GM21526 (cell line): Measurements from ENCODE around the gene TDO2.

Experiments
- ATAC-seq: cut with Tn5 transposase; IDR thresholded peaks from one replicate; pipeline ENCODE4 v1.9.1; 2021; ENCODE audit warnings: moderate library complexity; ENCODE audit not compliant: unreplicated experiment, low FRiP score

Gene TDO2

DNA sequence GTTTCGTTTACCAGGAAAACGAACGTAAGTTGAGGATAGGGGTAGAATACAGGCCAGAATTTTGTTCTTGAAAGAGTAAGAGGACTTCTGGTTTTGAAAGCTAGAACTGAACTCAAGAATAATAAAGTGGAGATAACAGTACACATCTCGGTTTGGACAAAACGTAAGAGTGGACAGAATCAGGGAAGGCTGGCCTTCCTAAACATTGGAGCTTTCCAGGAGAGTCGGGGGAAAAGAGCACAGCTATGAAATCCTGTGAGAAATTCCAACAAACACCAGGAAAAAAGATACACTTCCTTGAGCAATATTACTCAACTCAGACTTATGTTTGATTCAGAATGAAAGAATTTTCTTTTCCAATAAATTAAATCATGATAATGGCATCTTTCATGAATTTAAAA is 49.0 kb downstream of the TDO2 start:
- no peak for ATAC-seq

DNA sequence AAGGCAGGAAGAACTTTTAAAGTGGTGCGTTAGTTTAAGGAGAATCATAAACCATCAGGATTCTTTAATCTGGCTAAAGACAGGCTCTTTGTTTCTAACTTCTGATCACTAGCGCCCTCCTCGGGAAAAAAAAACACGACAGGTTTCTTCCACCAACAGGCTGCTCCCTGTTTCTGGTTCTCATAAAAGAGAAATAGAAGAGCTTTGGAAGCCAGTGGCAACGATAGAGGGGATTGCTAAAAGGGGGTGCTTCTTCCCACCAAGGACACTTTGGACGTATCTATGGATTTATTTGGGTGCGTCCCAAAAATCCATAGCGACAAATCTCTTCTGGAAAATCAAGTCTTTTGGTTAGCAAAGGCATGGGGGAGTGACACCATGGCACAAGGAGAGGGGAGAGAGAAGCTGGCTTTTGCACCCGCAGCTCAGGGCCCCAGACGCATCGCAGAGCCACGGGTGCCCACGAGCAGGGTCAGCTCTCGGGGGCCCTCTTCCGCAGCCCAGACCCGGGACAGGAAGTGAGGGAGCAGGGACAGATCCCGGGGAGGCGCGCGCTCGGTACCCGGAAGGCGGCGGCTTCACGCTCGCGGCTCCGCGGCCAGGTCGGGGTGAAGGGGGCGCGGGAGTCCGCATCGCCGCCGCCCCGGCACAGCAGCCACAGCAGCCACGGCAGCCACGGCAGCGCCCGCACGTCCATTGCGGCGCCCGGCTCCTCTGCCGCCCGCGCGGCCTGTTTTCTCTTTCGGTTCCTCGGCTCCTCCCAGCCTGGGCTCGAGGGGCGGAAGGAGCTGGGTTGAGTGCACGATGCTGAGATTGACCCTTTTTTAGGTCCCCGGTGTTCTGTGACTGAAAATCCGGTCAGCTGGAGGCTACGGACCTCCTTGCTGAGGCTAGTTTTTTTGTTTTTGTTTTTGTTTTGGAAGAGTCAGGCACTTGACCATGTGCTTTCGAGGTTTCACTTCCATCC is 49.9 kb downstream of the TDO2 start, which contains the start of gene CTSO:
TSS of gene CTSO (minus strand) at position 716 of the 967 bp plus-strand sequence. CDS start at position 697, 19 bp downstream.
- ATAC-seq: peak; percentile 97

DNA sequence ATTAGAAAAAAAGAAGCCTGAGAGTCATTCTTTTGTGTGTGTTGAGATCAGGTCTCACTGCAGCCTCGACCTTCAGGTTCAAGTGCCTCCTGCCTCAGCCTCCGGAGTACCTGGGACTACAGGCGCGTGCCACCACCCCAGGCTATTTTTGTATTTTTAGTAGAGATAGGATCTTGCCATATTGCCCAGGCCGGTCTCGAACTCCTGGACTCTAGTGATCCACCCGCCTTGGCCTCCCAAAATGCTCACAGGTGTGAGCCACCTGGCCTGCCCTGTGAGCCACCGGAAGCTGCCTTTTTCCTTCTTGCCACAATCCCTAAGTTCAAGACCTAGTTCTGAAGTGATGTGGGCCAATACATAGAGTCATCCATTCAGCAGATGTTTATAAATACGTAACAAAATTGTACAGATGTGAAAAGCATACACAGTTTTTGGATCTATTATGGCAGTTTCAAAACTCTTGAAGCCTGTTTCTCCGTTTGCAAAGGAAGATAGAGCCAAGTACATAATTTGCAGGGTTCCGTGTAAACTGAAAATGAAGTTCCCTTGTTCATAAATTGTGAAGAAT is 50.7 kb downstream of the TDO2 start:
- no peak for ATAC-seq

DNA sequence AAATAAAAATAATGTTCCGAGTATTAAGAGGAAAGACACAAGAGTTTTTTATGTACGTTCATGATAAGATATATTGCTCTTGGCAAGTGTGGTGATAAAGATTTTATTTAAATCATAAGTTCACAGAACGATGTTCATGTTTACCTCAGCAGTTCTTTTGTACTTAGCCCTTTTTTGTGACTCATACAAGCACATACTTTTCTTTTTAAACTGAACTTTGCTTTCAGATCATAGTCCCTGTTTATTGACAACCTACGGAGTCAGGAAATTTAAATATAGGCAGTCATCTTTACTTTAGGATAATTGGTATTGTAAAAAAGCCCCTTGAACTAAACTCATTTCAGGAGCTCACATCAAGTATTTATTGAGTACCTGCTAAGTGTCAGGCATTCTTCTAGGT is 51.4 kb downstream of the TDO2 start:
- ATAC-seq: no peak

DNA sequence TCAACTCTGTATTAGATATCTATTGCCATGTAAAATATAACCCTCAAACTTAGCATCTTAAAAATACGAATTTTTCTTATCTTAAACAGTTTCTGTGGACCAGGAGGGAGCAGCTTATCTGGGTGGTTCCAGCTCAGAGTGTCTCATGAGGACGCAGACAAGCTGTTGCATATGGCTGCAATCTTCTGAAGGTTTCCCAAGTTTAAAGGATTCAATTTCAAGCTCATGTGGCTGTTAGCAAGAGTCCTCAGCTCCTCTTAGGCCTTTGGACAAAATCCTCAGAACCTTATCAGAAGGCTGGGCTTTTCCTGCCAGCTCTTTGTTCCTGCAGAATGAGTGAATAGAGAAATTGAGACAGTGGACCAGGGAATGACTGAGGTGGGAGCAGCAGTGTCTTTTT is 53.0 kb downstream of the TDO2 start:
- ATAC-seq: no peak

DNA sequence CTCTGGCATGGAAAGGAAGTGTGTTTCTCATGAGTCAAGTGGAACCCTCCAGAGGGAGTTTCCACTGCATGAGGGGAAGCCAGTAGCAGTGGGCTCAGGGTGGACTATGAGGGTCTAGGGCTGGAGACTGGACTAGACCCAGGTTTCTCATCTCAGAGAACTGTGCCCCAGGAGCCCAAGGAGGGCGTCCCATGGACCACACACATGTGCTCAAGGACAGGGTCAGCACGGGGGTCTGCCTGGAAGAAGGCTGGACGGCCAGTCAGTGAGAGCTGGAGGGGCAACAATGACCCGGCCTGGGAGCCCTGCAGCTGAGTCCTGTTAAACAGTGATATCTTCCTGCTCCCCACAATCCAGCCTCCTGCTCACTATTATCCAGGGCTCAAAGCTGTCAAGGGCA is 55.9 kb downstream of the TDO2 start:
- no peak for ATAC-seq

DNA sequence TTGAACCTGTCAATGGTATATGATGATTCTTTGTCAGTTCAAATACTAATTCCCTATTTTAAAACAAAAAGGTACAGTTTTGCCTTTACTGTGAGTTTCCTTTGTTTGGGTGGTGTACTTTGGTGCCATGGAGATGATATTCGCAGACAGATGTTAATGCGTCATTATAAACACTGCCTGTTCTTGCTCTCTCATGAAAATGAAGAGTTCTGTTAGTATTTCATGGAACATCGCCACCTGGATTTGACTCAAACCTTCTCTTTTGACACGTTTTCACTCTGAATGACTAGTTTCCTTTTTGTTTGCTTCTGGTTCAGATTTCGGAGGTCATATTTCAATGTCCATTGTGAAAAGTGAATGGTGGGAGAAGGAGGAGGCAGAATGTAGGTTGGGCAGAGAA is 57.0 kb downstream of the TDO2 start:
- no peak for ATAC-seq

DNA sequence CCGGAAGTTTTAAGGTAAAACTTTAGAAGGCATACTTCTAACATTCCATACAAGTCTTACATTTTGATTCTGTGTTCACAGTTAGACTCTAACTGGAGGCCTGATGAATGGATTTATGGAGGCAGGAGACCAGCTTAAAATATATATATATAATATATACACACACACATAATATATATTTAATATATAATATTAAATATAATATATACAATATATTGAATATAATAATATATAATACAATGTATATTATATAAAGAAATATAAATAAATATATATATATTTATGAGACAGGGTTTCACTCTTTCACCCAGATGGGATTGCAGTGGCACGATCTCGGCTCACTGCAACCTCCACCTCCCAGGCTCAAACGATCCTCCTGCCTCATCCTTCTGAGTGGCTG is 58.1 kb downstream of the TDO2 start:
- no peak for ATAC-seq

DNA sequence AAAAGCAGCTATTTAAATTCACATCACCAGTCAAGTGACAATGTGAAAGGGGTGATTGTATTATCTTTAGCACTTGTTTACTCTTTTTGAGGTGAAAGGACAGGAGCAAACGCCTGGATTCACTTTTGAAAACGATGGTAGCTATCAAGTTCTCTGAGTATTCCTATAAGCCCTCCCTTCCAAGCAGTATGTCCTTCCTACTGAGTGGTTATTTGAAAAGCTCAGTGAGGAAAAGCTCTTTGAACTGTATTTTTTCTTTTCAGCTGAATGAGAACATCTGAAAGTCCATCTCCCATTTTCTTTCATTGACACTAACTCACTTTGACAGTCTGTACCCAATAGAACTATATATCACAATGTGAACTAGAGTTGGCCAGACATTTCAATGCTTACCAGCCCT is 59.3 kb downstream of the TDO2 start:
- no peak for ATAC-seq

DNA sequence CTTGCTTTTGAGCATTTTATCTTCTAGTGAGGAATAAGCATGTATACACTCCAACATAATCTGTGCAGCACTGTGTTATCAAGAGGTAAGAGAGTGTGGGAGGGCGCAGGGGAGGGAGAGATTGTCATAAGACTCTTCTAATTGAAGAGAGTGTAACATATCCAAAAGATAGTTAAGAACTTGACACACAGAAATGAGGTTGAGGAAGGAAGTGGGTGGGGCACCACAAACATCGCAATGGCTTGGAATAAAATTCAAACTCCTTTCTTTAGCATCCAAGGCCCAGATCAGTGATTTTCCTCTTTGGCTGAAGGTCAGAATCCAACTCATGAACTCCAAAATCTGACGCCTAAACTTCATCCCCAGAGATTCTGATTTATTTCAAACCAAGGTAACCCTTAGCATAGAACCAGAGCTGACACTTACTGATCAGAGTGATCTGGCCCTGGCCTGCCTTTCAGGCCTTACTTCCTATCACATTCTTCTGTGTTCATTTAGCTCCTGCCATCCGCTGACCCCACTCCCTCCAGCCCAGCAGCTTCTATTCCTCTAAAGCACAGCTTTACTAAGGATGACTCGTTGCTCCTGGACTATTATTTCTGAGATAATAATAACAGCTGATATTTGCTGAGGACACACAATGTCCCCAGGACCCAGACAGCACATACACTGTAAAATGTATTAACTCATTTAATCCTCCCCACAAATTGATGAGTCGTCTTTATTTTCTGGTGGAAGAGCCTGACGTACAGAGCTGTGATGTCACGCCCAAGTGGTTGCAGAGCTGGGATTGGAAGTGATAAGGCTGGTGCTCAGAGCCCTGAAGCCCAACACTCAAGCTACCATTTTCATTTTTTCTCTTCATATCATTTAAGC is 60.8 kb downstream of the TDO2 start:
- ATAC-seq: no peak

DNA sequence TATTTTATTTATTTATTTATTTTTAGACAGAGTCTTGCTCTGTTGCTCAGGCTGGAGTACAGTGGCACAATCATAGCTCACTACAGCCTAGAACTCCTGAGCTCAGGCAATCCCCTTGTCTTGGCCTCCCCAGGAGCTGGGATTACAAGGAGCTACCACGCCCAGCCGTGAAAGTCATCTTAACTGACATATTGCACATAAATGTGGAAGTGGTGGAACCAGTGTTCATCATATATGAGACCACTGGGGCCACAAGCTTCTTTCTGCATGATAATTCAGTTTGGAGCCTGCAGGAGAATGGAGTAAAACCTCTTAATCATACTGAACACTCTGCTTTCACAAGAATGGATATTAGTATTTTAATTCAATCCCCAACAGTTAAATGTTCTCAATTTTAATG is 62.7 kb downstream of the TDO2 start:
- no peak for ATAC-seq

DNA sequence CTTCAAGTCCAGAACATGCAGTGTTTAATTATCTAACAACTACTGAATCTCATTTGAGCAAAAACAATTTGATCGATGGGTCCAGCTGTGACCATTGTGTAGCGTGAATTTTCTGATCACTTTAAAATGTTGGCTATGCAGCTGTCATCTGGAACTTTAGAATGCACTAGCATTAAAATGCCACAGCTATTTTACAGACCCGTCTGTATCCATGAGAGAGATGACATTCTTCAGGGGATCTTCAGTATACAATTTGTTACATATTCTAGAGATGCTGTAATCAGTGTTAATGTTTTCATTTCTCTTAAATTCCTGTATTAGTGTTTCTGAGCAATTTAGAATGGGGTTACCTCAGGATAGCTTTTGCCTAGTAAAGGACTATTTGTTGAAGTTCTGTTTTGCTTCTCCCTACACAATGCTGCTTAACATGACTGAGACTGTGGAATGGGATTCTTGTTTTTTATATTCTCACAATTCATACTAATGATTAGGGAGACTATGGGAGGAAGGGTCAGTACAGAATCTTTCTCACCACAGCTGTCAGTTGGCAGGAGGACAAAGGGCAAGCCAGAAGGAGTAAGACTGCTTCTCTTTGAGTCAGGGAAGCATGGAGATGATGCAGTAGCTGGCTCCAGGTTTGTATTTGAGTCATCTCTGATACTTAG is 63.4 kb downstream of the TDO2 start:
- no peak for ATAC-seq
